Activated CD4-positive, alpha-beta T cell treated with anti-CD3 and anti-CD28 coated beads, Interleukin-2, amount 50 U/mL, for 4 hours (primary cell): ENCODE data around the gene FOXJ3.
A peak's percentile ranks its signal among the peaks of the same experiment; 100 is the strongest.

Experiments
- DNase-seq, 2 experiments: peaks; one replicate each; pipeline ENCODE4 v3.0.0-alpha.2; 2020

Gene FOXJ3

GRCh38 chr1:42163536-42164503 lies 171.2 kb downstream of the FOXJ3 start:
- DNase-seq, result no peak

GRCh38 chr1:42163114-42163513 lies 171.9 kb downstream of the FOXJ3 start:
- no peak for DNase-seq

- DNase-seq, result no peak
Observed at GRCh38 chr1:42162181-42162580, 172.9 kb downstream of the FOXJ3 start.

- no peak for DNase-seq
Observed at GRCh38 chr1:42158189-42158588, 176.8 kb downstream of the FOXJ3 start.

- no peak for DNase-seq
Observed at GRCh38 chr1:42157667-42158066, 177.4 kb downstream of the FOXJ3 start.

- DNase-seq, result no peak
Observed at GRCh38 chr1:42155362-42155761, 179.7 kb downstream of the FOXJ3 start.

GRCh38 chr1:42154685-42155084 lies 180.3 kb downstream of the FOXJ3 start:
- no peak for DNase-seq

- no peak for DNase-seq
Observed at GRCh38 chr1:42153624-42154023, 181.4 kb downstream of the FOXJ3 start.

- no peak for DNase-seq
Observed at GRCh38 chr1:42152907-42153600, 182.0 kb downstream of the FOXJ3 start, which contains the start of gene GUCA2B. TSS of gene GUCA2B (plus strand) at chr1:42153410. CDS start at chr1:42153451, 41 bp downstream.

- DNase-seq, result no peak
Observed at GRCh38 chr1:42152119-42152518, 182.9 kb downstream of the FOXJ3 start.

GRCh38 chr1:42150651-42151050 lies 184.4 kb downstream of the FOXJ3 start:
- DNase-seq, result no peak

- no peak for DNase-seq
Observed at GRCh38 chr1:42148166-42148565, 186.9 kb downstream of the FOXJ3 start.

- peak; percentile 60 to 66 for DNase-seq
Observed at GRCh38 chr1:42146626-42147320, 188.3 kb downstream of the FOXJ3 start.

GRCh38 chr1:42145764-42146625 lies 189.0 kb downstream of the FOXJ3 start:
- no peak for DNase-seq

- no peak for DNase-seq
Observed at GRCh38 chr1:42145389-42145716, 189.7 kb downstream of the FOXJ3 start.

GRCh38 chr1:42144711-42145388 lies 190.2 kb downstream of the FOXJ3 start:
- DNase-seq, result no peak

GRCh38 chr1:42143896-42144710 lies 190.9 kb downstream of the FOXJ3 start:
- no peak for DNase-seq

GRCh38 chr1:42142894-42143675 lies 191.9 kb downstream of the FOXJ3 start:
- no peak for DNase-seq

GRCh38 chr1:42141978-42142377 lies 193.1 kb downstream of the FOXJ3 start:
- no peak for DNase-seq

- no peak for DNase-seq
Observed at GRCh38 chr1:42140191-42140590, 194.8 kb downstream of the FOXJ3 start.
